Measurements from ENCODE around the gene GART.

GART gene

DNA sequence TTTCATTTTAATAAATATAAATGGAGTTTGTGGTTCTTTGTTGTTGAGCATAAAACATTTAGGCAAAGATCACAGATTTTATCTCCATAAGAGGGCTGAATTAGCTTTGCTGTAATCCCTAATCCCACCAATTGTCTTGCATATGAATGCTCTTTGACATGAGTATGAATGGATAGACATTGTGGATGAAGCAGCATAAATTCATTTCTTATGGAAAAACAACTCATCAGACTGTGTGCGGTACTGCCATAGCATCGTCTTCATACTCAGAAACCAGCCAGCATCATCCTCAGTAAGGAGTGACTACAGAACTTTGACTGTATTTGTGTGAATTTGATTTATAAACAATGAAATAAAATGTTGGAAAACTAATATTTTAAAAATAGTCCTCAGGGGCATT, 20.5 kb upstream of the GART start:
- WGBS (ENCODE audit: insufficient coverage): 100% methylated on average over 1 of the region's 2 CpGs
- ChIA-PET POLR2A (no interaction called here), CTCF (interaction anchor here (1.5 kb wide), 1 partner anchor 20 kb away, joined by 3 read pairs; no protein-coding TSS in a partner anchor)
- H3K36me3 ChIP-seq (ENCODE audit: control insufficient read depth in 4 of 4, insufficient read depth in 4 of 4, low read length in 3 of 4): peaks cover 18 to 72% (median 53%) of the 10 kb centered on the region in 4 experiments
- H3K27me3 ChIP-seq (replicated peaks in 2 of 5; ENCODE audit: control insufficient read depth in 4 of 5, insufficient read depth in 5 of 5, low read length in 4 of 5): no peaks in the 10 kb centered on the region
- H3K4me1 ChIP-seq (ENCODE audit: control extremely low read depth in 1 of 4, control insufficient read depth in 4 of 4, insufficient read depth in 4 of 4, low read length in 3 of 4): no peaks in the 10 kb centered on the region
- H3K9me3 ChIP-seq (ENCODE audit: control extremely low read depth in 1 of 5, control insufficient read depth in 4 of 5, insufficient read depth in 2 of 5, low read depth in 1 of 5, low read length in 4 of 5): no peaks in the 10 kb centered on the region
- no peak overlapping the region for H3K4me3 ChIP-seq (ENCODE audit: control insufficient read depth in 1 of 7, extremely low read depth in 1 of 7, insufficient read depth in 4 of 7, low read depth in 2 of 7, low read length in 6 of 7)
- no peak for DNase-seq
- no peak overlapping the region for H3K27ac ChIP-seq (ENCODE audit: insufficient read depth in 1 of 2, low read depth in 1 of 2, low read length in 2 of 2, poor library complexity in 1 of 2, severe bottlenecking in 2 of 2)

- WGBS (ENCODE audit: insufficient coverage): 100% methylated on average over 1 of the region's 2 CpGs
- H3K4me3 ChIP-seq (ENCODE audit: control insufficient read depth in 1 of 7, extremely low read depth in 1 of 7, insufficient read depth in 4 of 7, low read depth in 2 of 7, low read length in 6 of 7): no peak overlapping the region
- DNase-seq: no peak
- H3K27ac ChIP-seq (ENCODE audit: insufficient read depth in 1 of 2, low read depth in 1 of 2, low read length in 2 of 2, poor library complexity in 1 of 2, severe bottlenecking in 2 of 2): no peak overlapping the region
- CTCF ChIA-PET: no interaction called here
- no peaks in the 10 kb centered on the region for H3K27me3 ChIP-seq (replicated peaks in 2 of 5; ENCODE audit: control insufficient read depth in 4 of 5, insufficient read depth in 5 of 5, low read length in 4 of 5)
- POLR2A ChIA-PET: no interaction called here
- no peaks in the 10 kb centered on the region for H3K4me1 ChIP-seq (ENCODE audit: control extremely low read depth in 1 of 4, control insufficient read depth in 4 of 4, insufficient read depth in 4 of 4, low read length in 3 of 4)
- peaks cover 20 to 76% (median 55%) of the 10 kb centered on the region in 4 experiments for H3K36me3 ChIP-seq (ENCODE audit: control insufficient read depth in 4 of 4, insufficient read depth in 4 of 4, low read length in 3 of 4)
- no peaks in the 10 kb centered on the region for H3K9me3 ChIP-seq (ENCODE audit: control extremely low read depth in 1 of 5, control insufficient read depth in 4 of 5, insufficient read depth in 2 of 5, low read depth in 1 of 5, low read length in 4 of 5)
These were observed 19.5 kb upstream of the GART start for GRCh38 chr21:33561373-33561772.

DNA sequence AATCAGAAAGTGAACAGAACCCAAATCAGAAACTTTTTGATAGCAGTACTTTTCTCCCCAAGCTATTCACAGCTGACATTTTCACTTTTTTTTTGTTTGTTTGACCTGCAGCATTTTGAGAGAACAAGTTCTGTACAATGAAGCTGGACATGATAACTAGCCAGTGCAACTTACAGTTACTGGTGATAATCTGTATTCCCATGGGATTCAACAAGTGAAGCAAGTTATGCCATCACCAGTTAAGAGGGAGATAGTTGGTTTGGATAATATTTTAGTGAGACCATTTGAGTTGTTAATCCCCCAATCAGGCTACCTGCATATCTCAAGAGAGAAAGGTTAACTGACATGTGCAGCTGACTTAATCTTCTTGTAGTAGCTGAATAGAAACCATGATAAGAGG, 19.0 kb upstream of the GART start:
- ChIA-PET POLR2A (no interaction called here), CTCF (interaction anchor here (4.5 kb wide), 1 partner anchor 16 kb away, joined by 16 read pairs; no protein-coding TSS in a partner anchor)
- DNase-seq: no peak
- Histone ChIP-seq H3K4me1 (ENCODE audit: control extremely low read depth in 1 of 4, control insufficient read depth in 4 of 4, insufficient read depth in 4 of 4, low read length in 3 of 4) (no peaks in the 10 kb centered on the region), H3K27me3 (replicated peaks in 2 of 5; ENCODE audit: control insufficient read depth in 4 of 5, insufficient read depth in 5 of 5, low read length in 4 of 5) (no peaks in the 10 kb centered on the region), H3K9me3 (ENCODE audit: control extremely low read depth in 1 of 5, control insufficient read depth in 4 of 5, insufficient read depth in 2 of 5, low read depth in 1 of 5, low read length in 4 of 5) (no peaks in the 10 kb centered on the region), H3K4me3 (ENCODE audit: control insufficient read depth in 1 of 7, extremely low read depth in 1 of 7, insufficient read depth in 4 of 7, low read depth in 2 of 7, low read length in 6 of 7) (no peak overlapping the region), H3K27ac (ENCODE audit: insufficient read depth in 1 of 2, low read depth in 1 of 2, low read length in 2 of 2, poor library complexity in 1 of 2, severe bottlenecking in 2 of 2) (no peak overlapping the region), H3K36me3 (ENCODE audit: control insufficient read depth in 4 of 4, insufficient read depth in 4 of 4, low read length in 3 of 4) (peaks cover 20 to 79% (median 58%) of the 10 kb centered on the region in 4 experiments)

DNA sequence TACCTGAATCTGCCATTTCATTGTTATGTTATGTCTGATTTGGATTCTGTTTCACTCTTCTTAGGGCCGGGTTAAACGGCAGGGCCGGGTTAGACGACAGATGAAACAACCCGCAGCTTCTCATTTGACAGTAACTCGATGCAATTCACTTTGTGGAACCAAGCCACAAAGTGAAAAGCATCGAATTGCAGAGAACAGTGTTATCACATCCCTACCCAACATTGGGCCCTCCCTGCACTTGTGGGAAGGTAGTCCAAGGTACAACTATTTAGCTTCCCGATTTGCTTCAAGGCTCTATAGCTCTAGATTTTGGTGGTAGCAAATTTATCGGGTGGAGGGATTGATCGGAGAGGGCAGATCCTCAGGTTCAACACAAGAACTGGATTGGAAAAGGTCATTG, 17.9 kb upstream of the GART start:
- ChIA-PET CTCF (interaction anchor here (1.0 to 4.5 kb wide), 2 partner anchors 14 to 15 kb away, joined by 3 to 16 read pairs; no protein-coding TSS in a partner anchor), POLR2A (no interaction called here)
- H3K4me1 ChIP-seq (ENCODE audit: control extremely low read depth in 1 of 4, control insufficient read depth in 4 of 4, insufficient read depth in 4 of 4, low read length in 3 of 4): no peaks in the 10 kb centered on the region
- peaks cover 20 to 82% (median 61%) of the 10 kb centered on the region in 4 experiments for H3K36me3 ChIP-seq (ENCODE audit: control insufficient read depth in 4 of 4, insufficient read depth in 4 of 4, low read length in 3 of 4)
- H3K4me3 ChIP-seq (ENCODE audit: control insufficient read depth in 1 of 7, extremely low read depth in 1 of 7, insufficient read depth in 4 of 7, low read depth in 2 of 7, low read length in 6 of 7): no peak overlapping the region
- no peak for DNase-seq
- no peaks in the 10 kb centered on the region for H3K9me3 ChIP-seq (ENCODE audit: control extremely low read depth in 1 of 5, control insufficient read depth in 4 of 5, insufficient read depth in 2 of 5, low read depth in 1 of 5, low read length in 4 of 5)
- H3K27me3 ChIP-seq (replicated peaks in 2 of 5; ENCODE audit: control insufficient read depth in 4 of 5, insufficient read depth in 5 of 5, low read length in 4 of 5): no peaks in the 10 kb centered on the region
- no peak overlapping the region for H3K27ac ChIP-seq (ENCODE audit: insufficient read depth in 1 of 2, low read depth in 1 of 2, low read length in 2 of 2, poor library complexity in 1 of 2, severe bottlenecking in 2 of 2)
- 97% methylated on average over 9 of the region's 10 CpGs for WGBS (ENCODE audit: insufficient coverage)

DNA sequence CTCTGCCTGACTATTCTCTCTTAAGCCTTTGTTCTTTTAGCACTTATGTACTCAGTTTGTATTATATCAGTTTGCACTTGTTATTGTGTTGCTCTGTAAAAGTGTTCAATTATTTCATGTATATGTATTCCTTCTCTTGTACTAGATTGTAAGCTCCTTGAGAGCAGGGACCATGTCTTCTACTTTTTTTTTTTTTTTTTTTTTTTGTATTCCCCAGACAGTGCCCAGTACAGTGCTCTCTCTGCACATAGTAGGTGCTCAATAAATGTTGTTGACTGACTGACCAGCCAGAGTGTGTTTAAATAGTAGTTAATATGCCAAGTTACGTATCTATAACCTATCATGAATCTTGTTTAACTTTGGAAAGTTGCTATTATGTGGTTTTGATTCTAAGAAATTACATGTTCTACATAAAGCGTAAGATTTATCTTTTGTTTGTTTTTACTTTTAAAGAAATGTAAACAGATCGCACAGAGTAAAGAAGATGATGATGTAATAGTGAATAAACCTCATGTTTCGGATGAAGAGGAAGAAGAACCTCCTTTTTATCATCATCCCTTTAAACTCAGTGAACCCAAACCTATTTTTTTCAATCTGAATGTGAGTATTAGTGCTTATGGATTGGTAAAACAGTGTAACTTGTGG, 17.0 kb upstream of the GART start:
- ChIA-PET POLR2A (no interaction called here), CTCF (interaction anchor here (1.0 to 4.5 kb wide), 2 partner anchors 14 to 15 kb away, joined by 3 to 16 read pairs; no protein-coding TSS in a partner anchor)
- no peaks in the 10 kb centered on the region for H3K4me1 ChIP-seq (ENCODE audit: control extremely low read depth in 1 of 4, control insufficient read depth in 4 of 4, insufficient read depth in 4 of 4, low read length in 3 of 4)
- DNase-seq: no peak
- H3K27ac ChIP-seq (ENCODE audit: insufficient read depth in 1 of 2, low read depth in 1 of 2, low read length in 2 of 2, poor library complexity in 1 of 2, severe bottlenecking in 2 of 2): no peak overlapping the region
- peaks cover 26 to 88% (median 66%) of the 10 kb centered on the region in 4 experiments for H3K36me3 ChIP-seq (ENCODE audit: control insufficient read depth in 4 of 4, insufficient read depth in 4 of 4, low read length in 3 of 4)
- no CpG with 5 or more reads among the region's 4 CpGs for WGBS (ENCODE audit: insufficient coverage)
- H3K27me3 ChIP-seq (replicated peaks in 2 of 5; ENCODE audit: control insufficient read depth in 4 of 5, insufficient read depth in 5 of 5, low read length in 4 of 5): no peaks in the 10 kb centered on the region
- H3K4me3 ChIP-seq (ENCODE audit: control insufficient read depth in 1 of 7, extremely low read depth in 1 of 7, insufficient read depth in 4 of 7, low read depth in 2 of 7, low read length in 6 of 7): no peak overlapping the region
- no peaks in the 10 kb centered on the region for H3K9me3 ChIP-seq (ENCODE audit: control extremely low read depth in 1 of 5, control insufficient read depth in 4 of 5, insufficient read depth in 2 of 5, low read depth in 1 of 5, low read length in 4 of 5)

DNA sequence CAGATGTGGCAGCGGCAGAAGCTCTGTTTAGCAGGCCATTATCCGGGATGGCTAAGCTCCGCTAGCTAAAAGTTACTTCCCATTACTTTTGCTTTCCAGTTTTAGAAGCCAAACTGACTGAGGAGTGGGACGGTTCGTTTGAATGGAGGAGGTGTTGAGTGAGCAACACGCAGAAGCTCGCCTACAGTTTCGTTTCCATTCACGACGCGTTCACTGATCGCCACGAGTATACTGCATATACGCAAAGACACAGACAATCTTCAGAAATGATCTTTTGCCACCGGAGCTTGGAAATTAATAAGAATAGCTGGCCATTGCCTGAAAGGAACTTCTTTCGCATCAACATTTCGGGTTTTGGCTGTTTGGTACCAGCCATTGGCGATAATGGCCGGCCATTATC, 15.5 kb upstream of the GART start:
- Histone ChIP-seq H3K36me3 (ENCODE audit: control insufficient read depth in 4 of 4, insufficient read depth in 4 of 4, low read length in 3 of 4) (peaks cover 40 to 90% (median 71%) of the 10 kb centered on the region in 4 experiments), H3K27me3 (replicated peaks in 2 of 5; ENCODE audit: control insufficient read depth in 4 of 5, insufficient read depth in 5 of 5, low read length in 4 of 5) (no peaks in the 10 kb centered on the region), H3K4me1 (ENCODE audit: control extremely low read depth in 1 of 4, control insufficient read depth in 4 of 4, insufficient read depth in 4 of 4, low read length in 3 of 4) (no peaks in the 10 kb centered on the region), H3K27ac (ENCODE audit: insufficient read depth in 1 of 2, low read depth in 1 of 2, low read length in 2 of 2, poor library complexity in 1 of 2, severe bottlenecking in 2 of 2) (no peak overlapping the region), H3K4me3 (ENCODE audit: control insufficient read depth in 1 of 7, extremely low read depth in 1 of 7, insufficient read depth in 4 of 7, low read depth in 2 of 7, low read length in 6 of 7) (no peak overlapping the region), H3K9me3 (ENCODE audit: control extremely low read depth in 1 of 5, control insufficient read depth in 4 of 5, insufficient read depth in 2 of 5, low read depth in 1 of 5, low read length in 4 of 5) (no peaks in the 10 kb centered on the region)
- POLR2A ChIA-PET: no interaction called here
- no peak for DNase-seq
- WGBS (ENCODE audit: insufficient coverage): 98% methylated on average over 14 of the region's 19 CpGs
- CTCF ChIA-PET: interaction anchor here (0.8 to 4.5 kb wide), 6 partner anchors 8 to 48 kb away, joined by 3 to 16 read pairs (median 4); partner anchors contain the start of gene DONSON

GRCh38 chr21:33554982-33555344, 13.0 kb upstream of the GART start:
- ChIA-PET POLR2A (interaction anchor here (0.6 kb wide), 1 partner anchor 35 kb away, joined by 4 read pairs; no protein-coding TSS in a partner anchor), CTCF (interaction anchor here (0.9 to 2.4 kb wide), 5 partner anchors 9 to 37 kb away, joined by 3 to 14 read pairs (median 3); partner anchors contain the start of gene SON)
- no peak overlapping the region for H3K4me3 ChIP-seq (ENCODE audit: control insufficient read depth in 1 of 7, extremely low read depth in 1 of 7, insufficient read depth in 4 of 7, low read depth in 2 of 7, low read length in 6 of 7)
- H3K27ac ChIP-seq (ENCODE audit: insufficient read depth in 1 of 2, low read depth in 1 of 2, low read length in 2 of 2, poor library complexity in 1 of 2, severe bottlenecking in 2 of 2): no peak overlapping the region
- 98% methylated on average over 29 of the region's 32 CpGs for WGBS (ENCODE audit: insufficient coverage)
- H3K9me3 ChIP-seq (ENCODE audit: control extremely low read depth in 1 of 5, control insufficient read depth in 4 of 5, insufficient read depth in 2 of 5, low read depth in 1 of 5, low read length in 4 of 5): no peaks in the 10 kb centered on the region
- no peak for DNase-seq
- H3K27me3 ChIP-seq (replicated peaks in 2 of 5; ENCODE audit: control insufficient read depth in 4 of 5, insufficient read depth in 5 of 5, low read length in 4 of 5): no peaks in the 10 kb centered on the region
- no peaks in the 10 kb centered on the region for H3K4me1 ChIP-seq (ENCODE audit: control extremely low read depth in 1 of 4, control insufficient read depth in 4 of 4, insufficient read depth in 4 of 4, low read length in 3 of 4)
- H3K36me3 ChIP-seq (ENCODE audit: control insufficient read depth in 4 of 4, insufficient read depth in 4 of 4, low read length in 3 of 4): peaks cover 47 to 94% (median 74%) of the 10 kb centered on the region in 4 experiments

Data from common myeloid progenitor, CD34-positive (primary cell).